HG03575 (cell line): ENCODE measurements around the gene HIBCH.
A peak's percentile ranks its signal among the peaks of the same experiment; 100 is the strongest.
"Not testable (repeated sequence)": the region's sequence is repeated elsewhere in the genome, so short reads cannot be mapped to it uniquely, and the experiment has no call there.

ENCODE experiments used
- ATAC-seq: cut with Tn5 transposase; IDR thresholded peaks from one replicate; pipeline ENCODE4 v1.9.1; 2021; ENCODE audit not compliant: unreplicated experiment, insufficient number of reproducible peaks, low FRiP score; ENCODE audit errors: extremely low read depth

HIBCH gene

GRCh38 chr2:190344276-190344827 lies 24.7 kb upstream of the HIBCH start:
- peak; percentile 57 for ATAC-seq

DNA sequence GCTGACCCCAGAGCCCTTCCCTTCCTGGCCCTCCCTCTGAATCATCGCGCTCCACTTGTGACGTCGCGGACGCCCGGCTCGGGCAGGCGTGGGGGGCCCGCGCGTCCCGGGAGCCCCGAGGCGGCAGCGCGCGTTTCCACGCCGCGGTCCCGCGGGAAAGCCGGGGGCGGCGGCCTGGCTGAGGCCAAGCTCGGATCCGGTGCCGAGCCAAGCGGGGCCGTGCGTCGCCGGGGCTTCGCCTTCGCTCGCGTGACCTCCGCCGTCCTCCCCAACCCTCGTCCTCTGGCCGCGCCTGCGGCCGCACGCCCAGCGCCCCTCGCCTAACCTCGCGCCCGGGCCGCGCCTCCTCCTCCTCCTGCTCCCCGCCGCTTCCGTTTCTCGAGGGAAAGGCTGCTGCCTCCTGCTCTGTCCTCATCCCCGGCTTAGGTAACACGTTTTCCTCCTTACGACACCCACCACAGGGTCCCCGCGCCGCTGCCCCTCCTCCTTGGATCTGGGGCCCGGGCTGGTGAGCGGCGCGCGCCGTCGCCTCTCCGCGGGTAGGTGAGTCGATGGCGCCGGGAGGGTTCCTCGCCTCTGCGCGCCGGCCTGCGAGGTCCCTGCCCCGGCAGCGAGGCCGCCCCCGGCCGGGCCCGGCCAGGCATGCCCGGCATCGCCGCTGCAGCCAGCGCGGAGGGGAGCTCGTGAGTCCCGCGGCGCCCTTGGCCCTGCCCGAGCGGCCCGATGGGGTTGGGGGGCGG lies 24.1 kb upstream of the HIBCH start, which contains the start of gene INPP1:
TSS of gene INPP1 (plus strand) at position 54 of the 740 bp plus-strand sequence. CDS start 16,514 bp downstream, outside the sequence.
- ATAC-seq = peak; percentile 9

DNA sequence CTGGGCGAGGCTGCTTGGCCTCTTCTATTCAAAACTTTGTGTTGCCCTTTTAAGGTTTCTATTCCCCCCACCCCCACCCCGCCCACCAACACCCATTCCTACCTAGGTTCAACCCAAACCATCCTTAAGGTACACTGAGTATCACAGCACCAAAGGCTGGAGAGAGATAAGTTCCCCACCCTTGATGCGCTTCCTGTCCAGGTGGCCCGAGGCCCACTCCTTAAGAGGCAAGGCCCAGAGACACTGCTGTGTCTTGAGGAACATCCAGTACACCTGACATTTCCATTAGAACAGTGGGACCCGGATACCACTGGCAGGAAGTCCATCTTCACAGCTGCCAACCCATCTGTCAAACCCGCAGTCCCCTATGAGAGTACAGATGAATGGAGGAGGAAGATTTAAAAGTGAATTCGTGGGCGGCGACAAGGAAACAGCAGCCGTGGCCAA lies 23.5 kb upstream of the HIBCH start:
- ATAC-seq = no peak

GRCh38 chr2:190342611-190343010 lies 23.0 kb upstream of the HIBCH start:
- no peak for ATAC-seq

GRCh38 chr2:190340369-190340768 lies 20.7 kb upstream of the HIBCH start:
- no peak for ATAC-seq

DNA sequence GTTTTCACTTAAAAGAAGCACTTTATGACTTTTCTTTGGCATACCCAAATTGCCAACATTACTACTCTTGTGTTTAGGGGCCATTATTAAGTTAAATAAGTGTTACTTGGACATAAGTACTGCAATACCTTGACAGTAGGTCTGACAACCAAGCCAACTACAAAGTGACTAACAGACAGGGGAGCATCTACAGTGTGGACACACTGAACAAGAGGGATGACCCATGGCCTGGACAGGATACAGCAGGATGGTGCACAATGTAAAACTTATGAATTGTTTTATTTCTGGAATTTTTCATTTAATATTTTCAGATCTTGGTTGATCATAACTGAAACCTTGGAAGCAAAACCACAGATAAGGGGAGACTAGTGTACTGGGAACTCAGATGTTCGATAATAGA lies 19.8 kb upstream of the HIBCH start:
- ATAC-seq = no peak

GRCh38 chr2:190338453-190338852 lies 18.8 kb upstream of the HIBCH start:
- ATAC-seq = no peak

- no peak for ATAC-seq
These were observed 16.8 kb upstream of the HIBCH start for GRCh38 chr2:190336420-190336819.

- not testable (repeated sequence) for ATAC-seq
These were observed 16.0 kb upstream of the HIBCH start for GRCh38 chr2:190335584-190335983.

GRCh38 chr2:190335225-190335559 lies 15.6 kb upstream of the HIBCH start:
- ATAC-seq = no peak

- ATAC-seq = no peak
These were observed 15.0 kb upstream of the HIBCH start for GRCh38 chr2:190334479-190335224.

DNA sequence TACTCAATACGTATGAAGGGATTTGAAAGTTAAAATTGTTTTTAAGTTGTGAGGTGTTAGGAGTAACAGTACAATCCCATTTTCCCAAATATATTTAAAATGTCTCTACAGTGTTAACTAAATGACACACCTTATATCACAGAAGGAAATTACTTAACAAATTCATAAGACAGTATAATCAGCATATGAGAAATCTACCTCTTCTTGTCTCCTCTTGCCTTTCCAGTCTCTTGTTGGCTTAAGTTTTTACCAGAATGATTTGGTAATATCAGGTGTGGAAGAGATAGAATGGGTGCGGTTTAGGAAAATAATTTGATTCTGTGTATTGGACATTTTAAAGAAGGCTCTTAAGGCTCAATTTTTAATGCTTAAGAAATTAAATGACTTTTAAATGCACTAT lies 14.3 kb upstream of the HIBCH start:
- no peak for ATAC-seq

DNA sequence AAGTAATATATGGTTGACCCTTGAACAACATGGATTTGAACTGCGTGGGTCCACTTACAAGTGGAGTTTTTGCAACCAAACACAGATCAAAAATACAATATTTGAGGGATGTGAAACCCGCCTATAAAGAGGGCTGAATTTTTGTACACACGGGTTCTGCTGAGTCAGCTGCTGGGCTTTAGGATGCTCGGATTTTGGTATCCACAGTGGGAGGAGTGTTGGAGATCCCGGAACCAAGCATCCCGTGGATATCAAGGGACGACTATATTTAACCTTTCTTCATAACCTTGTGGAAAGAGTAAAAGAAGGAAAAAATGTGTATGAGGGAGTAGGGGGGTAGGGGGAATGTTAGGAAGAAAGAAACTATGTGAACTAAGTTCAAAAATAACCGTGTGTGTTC lies 13.8 kb upstream of the HIBCH start:
- ATAC-seq = no peak

DNA sequence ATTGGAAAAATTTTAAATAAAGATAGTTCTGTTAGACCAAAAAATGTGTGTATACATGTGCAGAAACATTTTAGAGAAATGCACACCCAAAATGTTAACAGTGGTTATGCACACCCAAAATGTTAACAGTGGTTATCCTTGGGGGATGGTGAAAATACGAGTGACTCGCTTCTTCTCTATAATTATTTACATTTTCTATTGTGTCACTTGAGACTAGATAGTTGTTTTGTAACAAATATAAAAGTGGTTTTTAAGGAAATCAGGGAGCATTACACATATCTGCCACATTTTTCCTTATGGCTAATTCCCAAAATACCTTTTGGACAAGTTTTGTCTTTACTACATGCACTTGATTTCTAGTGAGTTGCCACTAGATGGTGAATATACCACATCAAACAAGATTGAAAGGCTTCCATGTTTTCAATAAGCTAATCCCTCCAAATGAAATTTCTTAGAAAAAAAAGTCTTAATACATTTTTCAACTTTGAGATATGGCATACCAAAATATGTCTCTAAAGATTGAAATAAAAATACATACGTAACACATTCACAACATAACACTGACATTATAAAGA lies 9.0 kb upstream of the HIBCH start:
- ATAC-seq = no peak

- ATAC-seq = no peak
These were observed 8.4 kb upstream of the HIBCH start for GRCh38 chr2:190327867-190328572.

DNA sequence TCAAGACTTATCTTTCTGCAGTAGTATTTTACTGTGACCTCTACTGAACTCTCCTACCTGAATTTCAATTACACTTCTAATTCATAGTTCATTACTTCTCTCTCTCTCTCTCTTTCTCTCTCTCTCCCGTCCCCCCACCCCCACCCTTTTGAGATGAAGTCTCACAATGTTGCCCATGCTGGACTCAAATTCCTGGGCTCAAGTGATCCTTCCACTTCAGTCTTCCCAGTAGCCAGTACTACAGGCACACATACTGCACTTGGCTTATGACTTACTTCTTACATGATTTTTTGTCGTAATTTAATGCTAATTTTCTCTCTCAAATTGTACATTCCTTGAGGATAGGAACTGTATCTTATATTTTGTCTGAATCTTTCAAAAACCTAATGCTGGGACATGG lies 6.0 kb upstream of the HIBCH start:
- ATAC-seq = no peak

DNA sequence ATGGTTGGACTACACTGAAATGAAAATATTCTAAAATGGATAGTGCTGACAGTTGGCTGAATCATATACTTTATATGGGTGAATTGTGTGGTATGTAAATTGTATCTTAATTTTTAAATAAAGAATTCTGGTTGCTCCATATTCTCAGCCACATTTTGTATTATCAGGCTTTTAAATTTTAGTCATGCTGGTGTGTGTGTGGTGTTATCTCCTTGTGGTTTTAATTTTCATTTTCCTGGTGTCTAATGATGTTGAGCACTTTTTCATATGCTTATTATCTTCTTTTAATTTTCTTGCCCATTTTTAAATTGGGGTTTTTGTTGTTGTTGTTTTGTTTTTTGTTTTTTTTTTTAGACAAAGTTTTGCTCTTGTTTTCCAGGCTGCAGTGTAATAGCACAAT lies 3.8 kb upstream of the HIBCH start:
- no peak for ATAC-seq

DNA sequence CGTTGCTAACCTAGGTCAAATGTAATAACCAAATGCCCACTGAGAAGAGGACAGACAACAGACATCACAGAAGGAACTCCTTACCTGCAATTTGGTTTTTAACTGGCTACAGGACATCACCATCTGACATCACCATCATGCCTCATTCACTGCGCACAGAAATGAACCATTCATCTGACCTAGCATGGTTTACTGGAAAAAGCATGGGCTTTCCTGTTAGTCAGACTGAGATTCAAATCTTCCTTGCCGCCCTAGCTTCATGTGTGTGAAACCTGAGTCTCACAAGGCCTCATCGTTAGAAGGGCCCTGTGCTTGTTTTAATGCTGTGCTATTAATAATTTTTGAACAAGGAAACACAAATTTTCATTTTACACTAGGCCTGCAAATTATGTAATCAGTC lies 1.1 kb upstream of the HIBCH start:
- no peak for ATAC-seq

DNA sequence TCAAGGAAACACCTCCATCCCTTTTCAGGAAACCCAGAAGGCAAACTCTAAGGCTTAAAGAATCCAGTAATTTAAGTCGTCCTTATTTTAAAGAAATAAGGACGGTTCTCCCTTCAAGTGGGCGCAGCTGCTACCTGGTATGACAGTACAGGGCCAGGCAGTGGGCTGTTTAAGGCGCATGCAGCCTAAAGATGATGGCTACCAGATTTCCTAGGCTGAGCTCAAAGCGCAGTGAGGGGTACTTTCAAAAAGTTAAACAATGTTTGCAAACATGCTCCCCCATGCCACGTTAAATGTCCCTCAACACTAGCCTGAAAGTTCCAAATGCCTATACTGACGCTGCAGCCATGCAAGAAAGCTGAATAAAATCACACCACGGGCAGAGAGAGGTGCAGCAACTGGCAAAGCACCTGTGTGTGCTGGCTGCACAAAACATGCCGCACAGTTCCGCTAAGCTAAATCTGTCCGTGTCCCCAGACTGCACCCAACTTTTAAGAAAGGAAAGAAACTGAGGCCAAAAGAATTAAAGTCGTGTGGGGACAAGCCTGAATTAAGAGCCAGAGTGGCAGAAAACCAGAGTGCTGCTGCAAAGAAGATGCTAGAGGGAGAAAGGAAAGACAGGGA lies 583 bp downstream of the HIBCH start:
- no peak for ATAC-seq
